IPS-15b (cell line): ENCODE measurements around the gene CHST6.
"Not testable (repeated sequence)": the region's sequence is repeated elsewhere in the genome, so short reads cannot be mapped to it uniquely, and the experiment has no call there.

Source experiments
- H3K27me3 ChIP-seq: one replicate; pipeline ENCODE4 v1.6.1; 2013; ENCODE audit warnings: low read length; ENCODE audit not compliant: control insufficient read depth, insufficient read depth
- H3K36me3 ChIP-seq: one replicate; pipeline ENCODE4 v1.6.1; 2013; ENCODE audit warnings: low read length; ENCODE audit not compliant: control insufficient read depth, insufficient read depth
- H3K4me1 ChIP-seq: one replicate; pipeline ENCODE4 v1.6.1; 2013; ENCODE audit warnings: mild to moderate bottlenecking, low read length; ENCODE audit not compliant: control insufficient read depth, insufficient read depth
- H3K4me3 ChIP-seq: one replicate; pipeline ENCODE4 v1.5.1; 2013; ENCODE audit warnings: low read depth, low read length
- H3K9ac ChIP-seq: one replicate; pipeline ENCODE4 v1.6.1; 2013; ENCODE audit warnings: low read depth, mild to moderate bottlenecking, low read length
- H3K9me3 ChIP-seq: one replicate; pipeline ENCODE4 v1.6.1; 2013; ENCODE audit warnings: mild to moderate bottlenecking, low read length; ENCODE audit not compliant: control insufficient read depth, insufficient read depth

CHST6 gene

GRCh38 chr16:75501359-75501758, 6.1 kb upstream of the CHST6 start:
- H3K4me1 ChIP-seq: no peaks in the 10 kb centered on the region
- no peaks in the 10 kb centered on the region for H3K27me3 ChIP-seq
- no peak overlapping the region for H3K4me3 ChIP-seq
- H3K9ac ChIP-seq: no peak overlapping the region
- no peaks in the 10 kb centered on the region for H3K9me3 ChIP-seq
- no peaks in the 10 kb centered on the region for H3K36me3 ChIP-seq

DNA sequence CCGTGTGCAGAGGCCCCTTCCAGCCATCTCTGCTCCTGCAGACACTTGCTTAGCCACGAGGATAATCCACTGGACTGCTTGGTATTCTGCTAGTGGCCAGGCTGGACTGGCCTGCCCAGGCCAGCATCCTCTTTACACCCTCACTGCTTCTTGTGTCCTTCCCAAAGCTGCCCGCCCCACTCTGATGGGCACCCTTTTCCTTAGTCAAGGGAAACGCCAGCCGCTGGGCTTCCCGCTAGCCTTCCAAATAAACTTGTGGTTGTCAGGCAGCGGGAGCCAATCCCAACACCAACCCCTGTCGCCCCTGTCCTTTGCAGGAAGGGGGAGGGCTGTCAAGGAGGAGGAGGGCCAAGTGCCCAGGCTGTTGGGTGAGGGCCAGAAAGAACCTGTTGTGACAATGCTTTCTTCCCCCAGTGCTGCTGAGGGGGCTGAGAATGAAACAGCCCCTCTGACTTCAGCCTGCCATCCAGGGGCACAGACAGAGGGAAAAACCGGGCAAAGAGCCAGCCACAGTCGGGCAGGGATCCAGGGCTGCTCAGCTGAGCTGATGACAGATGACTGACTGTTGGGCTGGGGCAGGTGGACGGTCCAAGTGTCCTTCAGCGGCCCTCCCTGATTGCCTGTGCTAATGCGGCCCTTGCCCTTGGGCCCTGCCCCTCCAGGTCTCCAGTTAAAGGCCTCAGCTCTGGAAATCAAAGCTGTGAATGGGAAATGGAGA, 3.5 kb upstream of the CHST6 start:
- H3K9ac ChIP-seq, H3K4me3 ChIP-seq, H3K9me3 ChIP-seq, H3K4me1 ChIP-seq, H3K27me3 ChIP-seq, H3K36me3 ChIP-seq: not testable (repeated sequence)

DNA sequence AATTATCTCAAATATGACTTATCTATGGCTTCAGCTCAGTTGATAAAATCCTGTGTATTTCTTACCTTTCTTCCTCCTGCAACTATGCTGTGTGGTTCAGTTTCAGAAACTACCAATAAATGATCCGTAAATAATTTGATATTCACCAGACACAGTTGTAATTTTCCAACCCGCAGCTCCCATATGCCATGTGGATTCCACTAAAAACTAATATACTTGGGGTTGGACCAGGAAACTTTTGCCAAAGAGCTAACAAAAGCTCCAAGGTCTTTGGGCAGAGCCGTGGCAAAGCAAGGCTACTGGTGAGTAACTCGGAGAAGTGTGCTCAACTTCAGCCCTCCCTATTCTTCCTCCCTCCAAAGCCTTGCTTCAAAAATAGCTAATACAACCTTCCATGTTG, 2.3 kb upstream of the CHST6 start:
- Histone ChIP-seq H3K36me3 (no peaks in the 10 kb centered on the region), H3K9ac (no peak overlapping the region), H3K4me1 (peaks cover 3% of the 10 kb centered on the region), H3K4me3 (no peak overlapping the region), H3K27me3 (no peaks in the 10 kb centered on the region), H3K9me3 (no peaks in the 10 kb centered on the region)

- H3K4me3 ChIP-seq: peak overlapping the region; percentile 87
Observed at GRCh38 chr16:75494661-75495075, 573 bp downstream of the CHST6 start.

DNA sequence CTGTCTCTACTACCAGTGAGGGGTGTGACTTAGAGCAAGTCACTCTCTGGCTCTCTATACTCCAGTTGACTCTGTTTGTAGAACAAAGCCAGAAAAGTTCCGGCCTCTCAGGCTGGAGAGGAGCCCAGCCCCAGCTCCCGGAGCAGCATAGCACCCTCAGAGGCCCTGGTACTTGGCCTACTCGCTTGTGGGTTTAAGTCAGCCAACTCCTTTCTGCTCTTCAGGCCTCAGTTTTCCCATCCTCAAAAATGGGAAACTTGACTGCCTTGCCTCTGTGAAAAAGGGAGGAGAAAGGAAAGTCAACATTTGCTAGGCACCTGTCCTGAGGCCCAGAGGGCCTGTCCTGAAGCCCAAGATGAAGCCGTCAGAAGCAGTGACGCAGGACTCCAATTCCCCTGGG, 1.1 kb downstream of the CHST6 start:
- H3K36me3 ChIP-seq: no peaks in the 10 kb centered on the region

More at GRCh38 chr16:75494661-75495075, 573 bp downstream of the CHST6 start:
- Histone ChIP-seq H3K9me3 (no peaks in the 10 kb centered on the region), H3K4me1 (peaks cover 6% of the 10 kb centered on the region), H3K27me3 (no peaks in the 10 kb centered on the region), H3K36me3 (no peaks in the 10 kb centered on the region), H3K9ac (peak overlapping the region; percentile 87)

DNA sequence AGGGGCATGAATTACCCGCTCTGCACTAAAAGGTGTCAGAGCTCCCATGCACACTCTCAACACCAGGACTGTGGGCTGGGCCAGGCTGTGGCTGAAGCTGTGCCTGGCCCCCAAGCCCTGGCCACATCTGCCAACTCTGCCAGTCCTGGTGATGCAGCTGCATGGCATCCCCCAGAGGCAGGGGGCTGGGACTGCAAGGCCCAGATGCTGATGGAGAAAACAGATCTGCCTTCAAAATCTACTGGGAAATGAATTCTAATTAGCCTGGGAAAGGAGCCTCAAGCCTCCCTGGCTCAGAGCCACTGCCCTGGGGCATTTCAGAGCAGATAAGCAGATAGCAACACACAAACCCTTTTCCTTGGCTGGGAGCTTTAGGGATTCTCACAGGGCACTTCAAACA, 3.4 kb downstream of the CHST6 start:
- H3K36me3 ChIP-seq: no peaks in the 10 kb centered on the region
- no peaks in the 10 kb centered on the region for H3K9me3 ChIP-seq
- no peak overlapping the region for H3K9ac ChIP-seq
- H3K27me3 ChIP-seq: no peaks in the 10 kb centered on the region
- H3K4me1 ChIP-seq: peaks cover 6% of the 10 kb centered on the region
- no peak overlapping the region for H3K4me3 ChIP-seq

More for the DNA sequence above, 1.1 kb downstream of the CHST6 start:
- peak overlapping the region; percentile 87 for H3K4me3 ChIP-seq
- no peaks in the 10 kb centered on the region for H3K9me3 ChIP-seq
- no peaks in the 10 kb centered on the region for H3K27me3 ChIP-seq
- peaks cover 6% of the 10 kb centered on the region for H3K4me1 ChIP-seq
- H3K9ac ChIP-seq: peak overlapping the region; percentile 87

DNA sequence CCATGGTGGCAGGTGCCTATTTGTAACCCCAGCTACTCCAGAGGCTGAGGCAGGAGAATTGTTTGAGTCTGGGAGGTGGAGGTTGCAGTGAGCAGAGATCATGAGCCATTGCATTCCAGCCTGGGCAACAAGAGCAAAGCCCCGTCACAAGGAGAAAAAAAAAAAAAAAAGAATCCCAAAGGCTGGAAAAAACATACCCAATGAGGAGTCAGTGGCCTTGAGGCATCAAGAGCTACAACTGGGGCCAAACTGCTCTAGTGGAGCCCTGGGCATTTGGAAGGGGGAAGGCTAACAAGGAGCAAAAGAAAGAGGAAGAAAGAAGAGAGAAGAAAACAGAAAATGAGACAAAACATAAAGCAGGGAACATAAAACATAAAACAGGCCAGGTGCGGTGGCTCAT, 6.9 kb downstream of the CHST6 start:
- H3K27me3 ChIP-seq: no peaks in the 10 kb centered on the region
- no peaks in the 10 kb centered on the region for H3K36me3 ChIP-seq
- H3K9ac ChIP-seq: no peak overlapping the region
- H3K4me3 ChIP-seq: no peak overlapping the region
- H3K4me1 ChIP-seq: peaks cover 3% of the 10 kb centered on the region
- H3K9me3 ChIP-seq: no peaks in the 10 kb centered on the region

DNA sequence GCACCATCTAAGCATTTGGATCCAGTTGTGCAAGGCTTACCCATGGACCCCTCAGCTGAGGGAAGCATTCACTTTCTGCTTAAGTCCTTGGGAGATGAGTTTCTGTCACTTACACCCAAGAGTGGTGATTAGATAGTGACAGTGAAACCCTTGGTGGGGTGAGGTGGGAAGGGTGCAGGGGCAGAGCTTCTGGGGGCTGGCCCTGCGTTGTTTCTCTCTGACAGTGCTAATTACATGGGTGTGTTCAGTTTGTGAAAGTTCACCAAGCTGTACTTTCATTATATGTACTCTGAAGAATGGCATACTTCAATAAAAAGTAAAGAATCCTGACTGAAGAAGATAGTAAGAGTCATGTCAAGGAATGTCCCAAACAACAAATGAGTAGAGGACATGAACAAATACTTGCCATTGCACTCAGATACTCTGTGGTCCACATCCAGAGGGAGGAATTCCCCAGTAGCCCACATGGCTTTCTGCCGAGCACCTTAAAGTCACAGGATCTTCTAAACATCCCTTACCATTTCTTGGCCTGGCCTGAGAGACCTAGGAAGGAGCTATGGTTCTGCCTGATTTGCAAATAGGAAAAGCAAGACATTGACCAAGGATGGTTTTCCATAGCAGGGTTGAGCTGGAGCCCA, 8.4 kb downstream of the CHST6 start:
- H3K4me1 ChIP-seq: no peaks in the 10 kb centered on the region
- no peaks in the 10 kb centered on the region for H3K9me3 ChIP-seq
- H3K9ac ChIP-seq: no peak overlapping the region
- peaks cover 2% of the 10 kb centered on the region for H3K36me3 ChIP-seq
- H3K4me3 ChIP-seq: no peak overlapping the region
- H3K27me3 ChIP-seq: no peaks in the 10 kb centered on the region

- peaks cover 5% of the 10 kb centered on the region for H3K36me3 ChIP-seq
- H3K27me3 ChIP-seq: no peaks in the 10 kb centered on the region
- peak overlapping the region; percentile 37 for H3K9ac ChIP-seq
Observed at GRCh38 chr16:75486014-75486675, 9.1 kb downstream of the CHST6 start.

DNA sequence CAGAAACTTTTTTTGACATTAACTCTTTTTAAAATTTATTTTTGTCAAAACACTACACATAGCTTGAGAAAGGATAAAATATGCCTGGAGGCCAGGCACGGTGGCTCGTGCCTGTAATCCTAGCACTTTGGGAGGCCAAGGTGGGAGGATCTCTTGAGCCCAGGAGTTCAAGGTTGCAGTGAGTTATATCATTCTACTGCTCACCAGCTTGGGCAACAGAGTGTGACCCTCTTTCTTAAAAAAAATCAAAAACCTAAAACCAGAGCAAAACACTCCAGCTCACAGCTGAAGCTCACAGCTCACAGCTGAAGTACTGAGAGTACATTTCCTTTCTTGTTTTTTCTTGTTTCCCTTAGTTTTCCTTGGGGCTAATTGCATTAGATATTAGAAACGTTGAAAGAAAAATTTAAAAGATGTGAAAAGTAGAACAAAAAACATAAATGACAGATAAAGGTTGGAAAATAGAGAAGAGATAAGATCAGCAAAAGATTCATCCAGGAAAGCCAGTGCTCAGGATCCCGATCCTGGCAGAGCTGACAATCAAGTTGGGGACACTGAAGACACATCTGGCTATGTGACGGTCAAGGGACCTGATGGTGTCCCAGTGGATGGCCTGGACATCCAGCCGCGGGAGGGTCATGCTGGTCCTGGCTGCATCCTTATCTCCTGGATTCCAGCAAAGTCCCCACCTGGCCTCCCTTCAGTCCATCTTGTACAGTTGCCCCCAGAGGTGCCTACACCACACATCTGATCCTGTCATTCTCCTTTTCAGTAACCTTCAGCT, 9.8 kb downstream of the CHST6 start:
- Histone ChIP-seq H3K4me1 (no peaks in the 10 kb centered on the region), H3K36me3 (peaks cover 5% of the 10 kb centered on the region), H3K9ac (no peak overlapping the region)

More at GRCh38 chr16:75486014-75486675, 9.1 kb downstream of the CHST6 start:
- Histone ChIP-seq H3K4me1 (no peaks in the 10 kb centered on the region), H3K4me3 (no peak overlapping the region), H3K9me3 (no peaks in the 10 kb centered on the region)

GRCh38 chr16:75483222-75483621, 12.0 kb downstream of the CHST6 start:
- Histone ChIP-seq H3K36me3 (peaks cover 11% of the 10 kb centered on the region), H3K4me3 (no peak overlapping the region), H3K9me3 (no peaks in the 10 kb centered on the region), H3K27me3 (no peaks in the 10 kb centered on the region), H3K9ac (no peak overlapping the region), H3K4me1 (no peaks in the 10 kb centered on the region)

More for the DNA sequence above, 9.8 kb downstream of the CHST6 start:
- Histone ChIP-seq H3K4me3 (no peak overlapping the region), H3K9me3 (no peaks in the 10 kb centered on the region), H3K27me3 (no peaks in the 10 kb centered on the region)
